D341Med (cell line): Measurements from ENCODE around the gene YARS2.

Experiments
- DNase-seq: peaks from one replicate; pipeline ENCODE4 v3.0.0; 2012; ENCODE audit warnings: low spot score

The YARS2 gene

GRCh38 chr12:32755654-32756475 lies at the start of gene YARS2:
Gene YARS2, minus strand, starts transcription at chr12:32755897. Its CDS starts 23 bp downstream, at chr12:32755874.
- peak; percentile 91 for DNase-seq

- DNase-seq, result no peak
Observed at GRCh38 chr12:32804301-32804700, 48.6 kb upstream of the YARS2 start.

GRCh38 chr12:32801269-32801980 lies 45.7 kb upstream of the YARS2 start:
- no peak for DNase-seq

GRCh38 chr12:32794281-32794680 lies 38.6 kb upstream of the YARS2 start:
- no peak for DNase-seq

- DNase-seq, result no peak
Observed at GRCh38 chr12:32789916-32790315, 34.2 kb upstream of the YARS2 start.

- no peak for DNase-seq
Observed at GRCh38 chr12:32789446-32789845, 33.7 kb upstream of the YARS2 start.

GRCh38 chr12:32788405-32788804 lies 32.7 kb upstream of the YARS2 start:
- DNase-seq, result no peak

GRCh38 chr12:32785557-32785956 lies 29.9 kb upstream of the YARS2 start:
- DNase-seq, result no peak

- no peak for DNase-seq
Observed at GRCh38 chr12:32783029-32783428, 27.3 kb upstream of the YARS2 start.

GRCh38 chr12:32780071-32780470 lies 24.4 kb upstream of the YARS2 start:
- DNase-seq, result no peak

GRCh38 chr12:32777691-32778175 lies 22.0 kb upstream of the YARS2 start:
- DNase-seq, result no peak

GRCh38 chr12:32777159-32777558 lies 21.5 kb upstream of the YARS2 start:
- no peak for DNase-seq

GRCh38 chr12:32776258-32776657 lies 20.6 kb upstream of the YARS2 start:
- no peak for DNase-seq

- no peak for DNase-seq
Observed at GRCh38 chr12:32773691-32774090, 18.0 kb upstream of the YARS2 start.

GRCh38 chr12:32770141-32770540 lies 14.4 kb upstream of the YARS2 start:
- DNase-seq, result no peak

- no peak for DNase-seq
Observed at GRCh38 chr12:32768518-32768917, 12.8 kb upstream of the YARS2 start.

- no peak for DNase-seq
Observed at GRCh38 chr12:32765906-32766305, 10.2 kb upstream of the YARS2 start.

- no peak for DNase-seq
Observed at GRCh38 chr12:32761716-32762115, 6.0 kb upstream of the YARS2 start.

GRCh38 chr12:32757157-32757556 lies 1.5 kb upstream of the YARS2 start:
- no peak for DNase-seq

- no peak for DNase-seq
Observed at GRCh38 chr12:32756476-32757066, 874 bp upstream of the YARS2 start.

GRCh38 chr12:32755051-32755653 lies 545 bp downstream of the YARS2 start:
- DNase-seq, result peak; percentile 85

- DNase-seq, result no peak
Observed at GRCh38 chr12:32754111-32754510, 1.6 kb downstream of the YARS2 start.
